Measurements from ENCODE around the gene PDGFRB.
A peak's percentile ranks its signal among the peaks of the same experiment; 100 is the strongest.

Gene PDGFRB

GRCh38 chr5:150175536-150175935 is 19.9 kb upstream of the PDGFRB start:
- no peaks in the 10 kb centered on the region for H3K4me1 ChIP-seq (ENCODE audit: control insufficient read depth, low read length)
- H3K9me2 ChIP-seq (replicated peaks; ENCODE audit: control insufficient read depth, low read length) = no peaks in the 10 kb centered on the region
- TF ChIP-seq EZH2phosphoT487 (IDR thresholded peaks at IDR 0.05; ENCODE audit: borderline replicate concordance, low read length) (no peak), CTCF (IDR thresholded peaks at IDR 0.05; ENCODE audit: low read depth, low read length, poor library complexity, severe bottlenecking) (peak; percentile 59)
- no peaks in the 10 kb centered on the region for H3K79me2 ChIP-seq (ENCODE audit: control insufficient read depth, low read length)
- no peak overlapping the region for H3K4me3 ChIP-seq (ENCODE audit: low read length)
- H3K27ac ChIP-seq (ENCODE audit: low read depth, low read length) = no peak overlapping the region
- H3K4me2 ChIP-seq (ENCODE audit: low read length) = no peak overlapping the region
- H4K20me1 ChIP-seq (ENCODE audit: control insufficient read depth, insufficient read depth, low read depth, low read length) = no peaks in the 10 kb centered on the region; the same call in 1 of the 2 replicates
- H3F3A ChIP-seq (ENCODE audit: control insufficient read depth, insufficient read depth) = no peaks in the 10 kb centered on the region
- no peaks in the 10 kb centered on the region for H3K9me3 ChIP-seq (ENCODE audit: control insufficient read depth, insufficient read depth, low read length)
- no peaks in the 10 kb centered on the region for H3K36me3 ChIP-seq (ENCODE audit: control insufficient read depth, low read length)
- no peaks in the 10 kb centered on the region for H3K27me3 ChIP-seq (ENCODE audit: control insufficient read depth, low read length)

- no peaks in the 10 kb centered on the region for H3K36me3 ChIP-seq (ENCODE audit: control insufficient read depth, low read length)
- no peak overlapping the region for H3K4me3 ChIP-seq (ENCODE audit: low read length)
- H3K27ac ChIP-seq (ENCODE audit: low read depth, low read length) = no peak overlapping the region
- H3K9me3 ChIP-seq (ENCODE audit: control insufficient read depth, insufficient read depth, low read length) = no peaks in the 10 kb centered on the region
- TF ChIP-seq EZH2phosphoT487 (IDR thresholded peaks at IDR 0.05; ENCODE audit: borderline replicate concordance, low read length) (no peak), CTCF (IDR thresholded peaks at IDR 0.05; ENCODE audit: low read depth, low read length, poor library complexity, severe bottlenecking) (no peak)
- no peaks in the 10 kb centered on the region for H3F3A ChIP-seq (ENCODE audit: control insufficient read depth, insufficient read depth)
- no peaks in the 10 kb centered on the region; the same call in 1 of the 2 replicates for H4K20me1 ChIP-seq (ENCODE audit: control insufficient read depth, insufficient read depth, low read depth, low read length)
- no peaks in the 10 kb centered on the region for H3K79me2 ChIP-seq (ENCODE audit: control insufficient read depth, low read length)
- no peaks in the 10 kb centered on the region for H3K9me2 ChIP-seq (replicated peaks; ENCODE audit: control insufficient read depth, low read length)
- no peaks in the 10 kb centered on the region for H3K4me1 ChIP-seq (ENCODE audit: control insufficient read depth, low read length)
- H3K4me2 ChIP-seq (ENCODE audit: low read length) = no peak overlapping the region
- no peaks in the 10 kb centered on the region for H3K27me3 ChIP-seq (ENCODE audit: control insufficient read depth, low read length)
These were observed 19.4 kb upstream of the PDGFRB start for GRCh38 chr5:150175076-150175475.

GRCh38 chr5:150174285-150174684 is 18.6 kb upstream of the PDGFRB start:
- TF ChIP-seq EZH2phosphoT487 (IDR thresholded peaks at IDR 0.05; ENCODE audit: borderline replicate concordance, low read length) (no peak), CTCF (IDR thresholded peaks at IDR 0.05; ENCODE audit: low read depth, low read length, poor library complexity, severe bottlenecking) (no peak)
- Histone ChIP-seq H3K9me3 (ENCODE audit: control insufficient read depth, insufficient read depth, low read length) (no peaks in the 10 kb centered on the region), H3K4me2 (ENCODE audit: low read length) (no peak overlapping the region), H3K4me3 (ENCODE audit: low read length) (no peak overlapping the region), H3K27ac (ENCODE audit: low read depth, low read length) (no peak overlapping the region), H3K36me3 (ENCODE audit: control insufficient read depth, low read length) (no peaks in the 10 kb centered on the region), H3K9me2 (replicated peaks; ENCODE audit: control insufficient read depth, low read length) (no peaks in the 10 kb centered on the region), H3F3A (ENCODE audit: control insufficient read depth, insufficient read depth) (no peaks in the 10 kb centered on the region), H4K20me1 (ENCODE audit: control insufficient read depth, insufficient read depth, low read depth, low read length) (no peaks in the 10 kb centered on the region; the same call in 1 of the 2 replicates), H3K79me2 (ENCODE audit: control insufficient read depth, low read length) (no peaks in the 10 kb centered on the region), H3K4me1 (ENCODE audit: control insufficient read depth, low read length) (no peaks in the 10 kb centered on the region), H3K27me3 (ENCODE audit: control insufficient read depth, low read length) (0 out of 2 replicates have a peak, but pooled peaks cover 4% of the 10 kb centered on the region)
